Large intestine (tissue), 3 donors: ENCODE measurements around the gene EID1. TPM values are rescaled to one million over a fixed set of nuclear protein-coding genes. Genes with fewer than 3 reads are reported as not detected.
"Not testable (repeated sequence)": the region's sequence is repeated elsewhere in the genome, so short reads cannot be mapped to it uniquely, and the experiment has no call there.

ENCODE experiments used
- DNase-seq, 2 donors: peaks; one replicate each; pipeline versions ENCODE4 v3.0.0 to v3.0.0-alpha.2; 2013
- H3K27ac ChIP-seq: one replicate; pipeline ENCODE4 v1.5.1; 2013; ENCODE audit warnings: low read length
- H3K27me3 ChIP-seq: 2 replicates; pipeline ENCODE4 v1.6.1; 2013; ENCODE audit warnings: low read length; ENCODE audit not compliant: control insufficient read depth, insufficient read depth
- H3K36me3 ChIP-seq: 2 replicates; pipeline ENCODE4 v1.6.1; 2013; ENCODE audit warnings: low read length; ENCODE audit not compliant: control insufficient read depth, insufficient read depth
- H3K4me1 ChIP-seq: one replicate; pipeline ENCODE4 v1.6.1; 2013; ENCODE audit warnings: low read length; ENCODE audit not compliant: control insufficient read depth, insufficient read depth
- H3K4me3 ChIP-seq: one replicate; pipeline ENCODE4 v1.5.1; 2013; ENCODE audit warnings: low read length
- H3K9me3 ChIP-seq: one replicate; pipeline ENCODE4 v1.6.1; 2013; ENCODE audit warnings: mild to moderate bottlenecking, low read depth, low read length, moderate library complexity; ENCODE audit not compliant: control insufficient read depth
- WGBS: methylation state at CpG from one replicate; pipeline ENCODE4 v1.1.5; 2013; ENCODE audit warnings: low lambda C conversion rate; ENCODE audit not compliant: insufficient coverage; 5-methylcytosine and 5-hydroxymethylcytosine counted together
- polyA plus RNA-seq: library from polyadenylated mRNA; unstranded; fragments of 120-200 nt; gene quantifications from one replicate; pipeline ENCODE4 v1.2.1, GENCODE V29; 2013

Gene EID1
- polyA plus RNA-seq, 1 donor: 164 TPM

- H3K4me3 ChIP-seq: no peak overlapping the region
- no peaks in the 10 kb centered on the region for H3K36me3 ChIP-seq
- H3K4me1 ChIP-seq: no peaks in the 10 kb centered on the region
- no peaks in the 10 kb centered on the region for H3K9me3 ChIP-seq
- DNase-seq: no peak
- no peaks in the 10 kb centered on the region for H3K27me3 ChIP-seq
- no peak overlapping the region for H3K27ac ChIP-seq
Measured at GRCh38 chr15:48905216-48905615, 27.3 kb downstream of the EID1 start.

GRCh38 chr15:48905847-48906246 is 27.9 kb downstream of the EID1 start:
- WGBS: 83% methylated on average over 1 of the region's 1 CpG

GRCh38 chr15:48909313-48909712 is 31.4 kb downstream of the EID1 start:
- not testable (repeated sequence) for H3K4me3 ChIP-seq, H3K36me3 ChIP-seq, H3K27ac ChIP-seq, H3K9me3 ChIP-seq, H3K27me3 ChIP-seq, H3K4me1 ChIP-seq, DNase-seq
- WGBS: 67% methylated on average over 1 of the region's 2 CpGs

More at GRCh38 chr15:48905847-48906246, 27.9 kb downstream of the EID1 start:
- DNase-seq: no peak
- no peak overlapping the region for H3K27ac ChIP-seq
- H3K27me3 ChIP-seq: no peaks in the 10 kb centered on the region
- no peak overlapping the region for H3K4me3 ChIP-seq
- no peaks in the 10 kb centered on the region for H3K36me3 ChIP-seq
- H3K4me1 ChIP-seq: no peaks in the 10 kb centered on the region
- no peaks in the 10 kb centered on the region for H3K9me3 ChIP-seq

- H3K27me3 ChIP-seq, H3K4me3 ChIP-seq, DNase-seq, H3K36me3 ChIP-seq, H3K9me3 ChIP-seq, H3K27ac ChIP-seq, H3K4me1 ChIP-seq: not testable (repeated sequence)
- 100% methylated on average over 1 of the region's 2 CpGs for WGBS
Measured at GRCh38 chr15:48910554-48910953, 32.6 kb downstream of the EID1 start.

- WGBS: no CpG with 5 or more reads among the region's 4 CpGs
- Histone ChIP-seq H3K36me3 (no peaks in the 10 kb centered on the region), H3K4me3 (no peak overlapping the region), H3K4me1 (no peaks in the 10 kb centered on the region), H3K9me3 (no peaks in the 10 kb centered on the region), H3K27ac (no peak overlapping the region), H3K27me3 (no peaks in the 10 kb centered on the region)
- DNase-seq: no peak
Measured at GRCh38 chr15:48913141-48913540, 35.2 kb downstream of the EID1 start.

- no peak overlapping the region for H3K27ac ChIP-seq
- no peak for DNase-seq
- WGBS: 100% methylated on average over 2 of the region's 3 CpGs
- no peaks in the 10 kb centered on the region for H3K4me1 ChIP-seq
- H3K27me3 ChIP-seq: no peaks in the 10 kb centered on the region
- no peak overlapping the region for H3K4me3 ChIP-seq
- H3K36me3 ChIP-seq: no peaks in the 10 kb centered on the region
- no peaks in the 10 kb centered on the region for H3K9me3 ChIP-seq
Measured at GRCh38 chr15:48914717-48915116, 36.8 kb downstream of the EID1 start.

- Histone ChIP-seq H3K36me3 (no peaks in the 10 kb centered on the region), H3K4me1 (no peaks in the 10 kb centered on the region), H3K4me3 (no peak overlapping the region), H3K27ac (no peak overlapping the region), H3K9me3 (no peaks in the 10 kb centered on the region), H3K27me3 (no peaks in the 10 kb centered on the region)
- DNase-seq: no peak
- 50% methylated on average over 1 of the region's 3 CpGs for WGBS
Measured at GRCh38 chr15:48915861-48916260, 37.9 kb downstream of the EID1 start.

DNA sequence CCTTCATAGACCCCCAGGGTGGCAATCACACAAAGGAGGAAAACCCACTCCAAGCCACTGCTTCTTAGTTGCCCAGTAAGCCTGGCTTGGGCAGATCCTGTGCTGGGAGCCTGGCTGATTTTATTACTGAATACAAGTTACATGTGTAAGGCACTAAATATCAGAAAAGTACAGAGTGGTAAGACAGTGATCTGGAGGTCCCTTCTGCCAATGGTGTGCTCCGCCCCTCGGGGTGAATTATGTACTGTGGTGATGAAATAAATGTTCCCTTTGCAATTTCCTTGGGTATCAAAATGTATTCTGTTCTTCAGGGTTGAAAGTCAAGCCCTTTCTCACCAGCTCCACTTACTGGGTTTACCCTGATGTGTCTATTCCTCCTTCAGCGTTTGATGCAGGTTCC is 38.8 kb downstream of the EID1 start:
- no peaks in the 10 kb centered on the region for H3K9me3 ChIP-seq
- H3K27ac ChIP-seq: no peak overlapping the region
- no peak for DNase-seq
- no peaks in the 10 kb centered on the region for H3K27me3 ChIP-seq
- H3K36me3 ChIP-seq: no peaks in the 10 kb centered on the region
- H3K4me3 ChIP-seq: no peak overlapping the region
- 100% methylated on average over 1 of the region's 3 CpGs for WGBS
- no peaks in the 10 kb centered on the region for H3K4me1 ChIP-seq

DNA sequence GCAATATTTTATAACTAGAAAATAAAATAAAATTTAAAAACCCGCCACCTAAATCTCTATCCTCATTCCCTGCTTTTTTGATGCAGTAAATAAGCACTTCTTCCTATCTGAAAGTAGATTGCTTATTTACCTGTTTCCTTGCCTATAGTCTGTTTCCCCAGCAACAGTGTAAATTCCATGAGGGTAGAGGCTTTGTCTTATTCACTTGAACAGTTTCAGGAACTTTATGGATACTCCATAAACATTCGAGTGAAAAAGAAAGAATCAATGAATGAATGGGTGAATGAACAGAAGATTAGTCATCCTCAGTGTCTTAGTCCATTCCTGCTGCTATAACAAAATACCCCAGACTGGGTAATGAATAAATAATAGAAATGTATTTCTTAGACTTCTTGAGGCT is 44.1 kb downstream of the EID1 start:
- DNase-seq: no peak
- no peaks in the 10 kb centered on the region for H3K36me3 ChIP-seq
- WGBS: 100% methylated on average over 2 of the region's 2 CpGs
- no peak overlapping the region for H3K4me3 ChIP-seq
- H3K4me1 ChIP-seq: no peaks in the 10 kb centered on the region
- H3K9me3 ChIP-seq: no peaks in the 10 kb centered on the region
- H3K27me3 ChIP-seq: peaks cover 5% of the 10 kb centered on the region
- H3K27ac ChIP-seq: no peak overlapping the region

DNA sequence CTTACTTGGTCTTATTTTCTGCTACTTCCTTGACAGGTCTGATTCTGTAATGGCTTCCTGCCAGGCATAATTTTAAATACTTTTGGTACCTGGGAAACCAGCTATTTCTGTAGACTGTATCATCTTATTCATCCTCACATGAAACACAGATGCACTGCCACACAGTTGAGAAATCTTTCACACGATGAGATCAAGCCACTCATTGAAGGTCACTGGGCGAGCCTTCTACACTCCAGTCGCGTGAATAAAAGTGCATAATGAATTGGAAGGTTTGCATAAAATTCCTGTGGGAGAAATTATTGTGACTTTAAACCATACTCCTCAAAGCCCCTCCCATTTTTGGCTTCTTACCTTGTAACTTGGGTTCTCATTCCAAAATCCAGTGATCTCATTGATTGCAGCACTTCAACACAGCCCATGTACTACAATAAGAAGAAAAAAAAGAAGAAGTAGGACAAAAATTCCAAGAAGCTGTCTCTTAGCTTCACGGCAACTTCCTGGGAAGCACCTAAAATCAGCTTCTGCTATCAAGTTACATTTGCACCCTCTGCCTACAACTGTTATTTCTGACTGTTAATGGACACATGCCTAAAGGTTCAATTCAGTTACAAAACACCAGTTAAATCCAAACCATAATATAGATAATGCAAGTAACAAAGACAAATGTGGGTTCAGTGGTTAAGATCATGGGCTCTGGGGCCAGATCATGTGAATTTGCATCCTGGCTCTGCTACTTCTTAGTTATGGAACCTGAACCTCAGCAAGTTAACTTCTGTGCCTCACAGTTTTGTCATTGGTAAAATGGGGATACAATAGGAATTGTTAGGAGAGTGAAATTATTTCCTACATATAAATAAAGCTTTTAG is 46.8 kb downstream of the EID1 start:
- no CpG with 5 or more reads among the region's 5 CpGs for WGBS
- Histone ChIP-seq H3K27ac (no peak overlapping the region), H3K27me3 (peaks cover 5% of the 10 kb centered on the region), H3K4me3 (no peak overlapping the region), H3K9me3 (no peaks in the 10 kb centered on the region), H3K4me1 (no peaks in the 10 kb centered on the region), H3K36me3 (no peaks in the 10 kb centered on the region)
- DNase-seq: no peak

- WGBS: 84% methylated on average over 4 of the region's 9 CpGs
- no peak overlapping the region for H3K4me3 ChIP-seq
- peaks cover 5% of the 10 kb centered on the region for H3K27me3 ChIP-seq
- no peaks in the 10 kb centered on the region for H3K9me3 ChIP-seq
- H3K27ac ChIP-seq: no peak overlapping the region
- H3K36me3 ChIP-seq: no peaks in the 10 kb centered on the region
- no peak for DNase-seq
- H3K4me1 ChIP-seq: no peaks in the 10 kb centered on the region
Measured at GRCh38 chr15:48925714-48926223, 47.8 kb downstream of the EID1 start.
